Stimulated activated CD8-positive, alpha-beta memory T cell treated with anti-CD3 and anti-CD28 coated beads, Interleukin-12 subunit alpha, Interleukin-12 subunit beta, amount 100 ng/mL, for 1 hour (primary cell): Measurements from ENCODE around the gene IAH1.

Experiments
- DNase-seq: peaks from one replicate; pipeline ENCODE4 v3.0.0-alpha.2; 2020; ENCODE audit warnings: low read depth

Gene IAH1

DNA sequence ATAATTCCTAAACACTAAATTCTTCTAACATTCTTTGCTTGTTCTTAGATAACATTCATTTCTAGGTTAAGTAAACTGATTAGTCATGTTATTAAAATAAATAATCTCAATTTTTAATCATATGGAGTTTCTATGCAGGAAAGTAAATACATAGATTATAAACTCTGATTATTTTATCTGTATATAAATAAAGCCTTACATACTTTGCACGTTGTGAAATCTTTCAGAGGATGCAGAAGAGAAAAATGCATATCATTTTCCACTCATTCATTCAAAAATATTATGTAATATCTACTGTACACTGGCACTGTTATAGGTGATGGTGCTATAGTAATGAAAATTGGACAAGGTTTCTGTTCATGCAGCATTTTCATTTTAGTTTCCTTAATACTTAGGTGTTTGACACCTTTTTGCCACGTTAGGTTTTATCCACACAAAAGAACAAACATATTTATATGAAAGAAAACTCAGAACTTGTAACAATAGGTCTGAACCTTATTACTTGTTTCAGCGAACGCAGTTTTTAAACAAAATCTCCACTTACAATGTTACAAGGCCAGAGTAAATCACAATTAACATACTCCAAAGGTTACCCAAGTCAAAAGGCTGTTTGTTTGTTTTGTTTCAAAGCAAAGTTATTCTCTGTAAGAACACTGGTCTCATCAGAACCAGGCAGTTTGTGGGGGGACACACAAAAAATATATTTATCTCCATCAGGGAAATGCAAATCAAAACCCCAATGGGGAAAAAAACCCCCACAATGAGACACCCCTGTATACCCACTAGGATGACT, 53.8 kb downstream of the IAH1 start:
- no peak for DNase-seq

DNA sequence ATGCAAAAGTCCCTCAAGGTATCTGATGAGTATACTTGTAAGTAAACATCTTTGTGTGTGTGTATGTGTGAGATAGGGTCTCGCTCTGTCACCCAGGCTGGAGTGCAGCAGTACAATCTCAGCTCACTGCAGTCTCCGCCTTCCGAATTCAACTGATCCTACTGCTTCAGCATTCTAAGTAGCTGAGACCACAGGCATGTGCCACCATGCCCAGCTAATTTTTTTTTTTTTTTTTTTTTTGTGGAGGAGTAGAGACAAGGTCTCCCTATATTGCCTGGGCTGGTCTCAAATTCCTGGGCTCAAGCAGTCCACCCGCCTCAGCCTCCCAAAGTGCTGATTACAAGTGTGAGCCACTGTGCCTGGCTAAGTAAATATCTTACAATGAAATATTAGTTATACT, 58.1 kb downstream of the IAH1 start:
- DNase-seq, result no peak

DNA sequence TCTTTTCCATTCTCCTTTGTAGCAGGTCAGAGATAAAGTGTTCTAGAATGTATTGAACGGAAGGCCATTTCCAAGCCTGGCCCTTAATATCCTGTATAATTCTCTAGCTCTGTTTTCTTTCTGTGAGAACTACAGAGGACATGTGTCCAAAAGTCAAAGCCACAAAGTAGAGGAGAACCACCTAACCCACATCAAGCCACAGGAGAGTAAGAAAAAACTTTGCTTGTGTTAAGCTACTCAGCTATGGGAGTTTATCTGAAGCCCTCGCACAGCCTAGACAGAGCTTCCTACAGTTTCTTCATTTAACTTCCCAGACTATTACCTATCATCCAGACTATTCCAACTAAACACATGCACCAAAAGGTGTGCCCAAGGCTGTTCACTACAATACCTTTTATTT, 59.3 kb downstream of the IAH1 start:
- no peak for DNase-seq

DNA sequence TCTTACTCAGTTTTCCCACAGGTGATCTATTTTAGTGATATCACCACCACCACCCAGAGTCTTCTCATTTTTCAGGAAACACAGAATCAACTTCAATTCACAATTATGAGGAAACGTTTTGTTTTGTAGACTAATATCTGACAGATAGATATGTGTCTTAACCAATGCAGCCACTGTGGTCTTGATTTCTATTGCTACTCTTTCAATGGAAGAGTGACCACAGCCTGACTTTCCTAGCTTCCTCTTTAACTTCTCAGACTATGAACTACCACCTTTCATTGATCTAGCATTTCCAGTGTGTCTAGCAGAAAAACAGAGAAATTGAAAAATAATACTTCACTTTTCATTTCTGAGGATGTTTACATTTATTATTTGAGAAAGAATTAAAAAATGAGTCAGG, 60.8 kb downstream of the IAH1 start:
- no peak for DNase-seq

DNA sequence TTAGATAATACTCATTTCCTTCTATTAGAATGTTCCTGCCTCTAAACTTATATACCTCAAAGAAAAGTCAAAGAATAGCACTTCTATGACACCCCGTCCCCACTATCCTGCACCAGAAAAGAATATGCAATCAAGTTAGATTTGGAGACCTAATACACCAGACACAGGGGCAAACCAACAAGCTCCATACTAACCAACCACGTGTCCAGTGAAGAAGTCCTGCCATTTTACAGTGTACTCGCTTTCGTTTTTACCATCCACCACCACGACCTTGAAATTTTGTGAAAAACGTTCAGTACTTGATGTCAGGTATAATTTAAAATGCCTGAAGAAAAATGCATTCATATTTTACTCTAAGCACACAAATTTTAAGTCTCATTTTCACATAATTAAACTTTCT, 62.2 kb downstream of the IAH1 start:
- DNase-seq, result no peak

DNA sequence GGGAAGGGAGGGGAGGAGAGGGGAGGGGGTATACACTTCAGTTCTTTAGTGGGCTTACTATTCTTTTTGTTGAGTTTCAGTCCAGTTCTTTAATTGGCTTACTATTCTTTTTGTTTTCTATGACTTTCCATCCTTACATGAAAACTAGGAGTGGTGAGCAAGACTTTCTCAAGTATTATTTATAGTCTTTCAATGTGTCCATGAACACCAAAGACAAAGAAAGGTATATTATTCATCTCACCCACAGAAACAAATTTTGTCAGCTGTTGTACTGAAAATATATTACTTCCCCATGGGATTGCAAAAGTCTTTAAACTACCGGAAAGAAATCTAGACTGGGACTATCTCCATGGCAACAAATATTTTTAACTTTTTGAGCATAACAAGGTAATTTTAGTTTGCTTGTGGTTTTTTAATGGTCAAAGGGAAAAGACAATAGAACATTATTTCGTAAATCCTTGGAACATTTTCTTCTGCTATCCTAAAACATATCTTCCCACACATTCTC, 63.7 kb downstream of the IAH1 start:
- DNase-seq, result no peak
